ENCODE data around the gene CARMIL3. TPM values are rescaled to one million over a fixed set of nuclear protein-coding genes. Genes with fewer than 3 reads are reported as not detected.
"Not testable (repeated sequence)": the region's sequence is repeated elsewhere in the genome, so short reads cannot be mapped to it uniquely, and the experiment has no call there.

The CARMIL3 gene
- total RNA-seq, 2 donors from 2014 or later, result 0.29 to 2.1 TPM

DNA sequence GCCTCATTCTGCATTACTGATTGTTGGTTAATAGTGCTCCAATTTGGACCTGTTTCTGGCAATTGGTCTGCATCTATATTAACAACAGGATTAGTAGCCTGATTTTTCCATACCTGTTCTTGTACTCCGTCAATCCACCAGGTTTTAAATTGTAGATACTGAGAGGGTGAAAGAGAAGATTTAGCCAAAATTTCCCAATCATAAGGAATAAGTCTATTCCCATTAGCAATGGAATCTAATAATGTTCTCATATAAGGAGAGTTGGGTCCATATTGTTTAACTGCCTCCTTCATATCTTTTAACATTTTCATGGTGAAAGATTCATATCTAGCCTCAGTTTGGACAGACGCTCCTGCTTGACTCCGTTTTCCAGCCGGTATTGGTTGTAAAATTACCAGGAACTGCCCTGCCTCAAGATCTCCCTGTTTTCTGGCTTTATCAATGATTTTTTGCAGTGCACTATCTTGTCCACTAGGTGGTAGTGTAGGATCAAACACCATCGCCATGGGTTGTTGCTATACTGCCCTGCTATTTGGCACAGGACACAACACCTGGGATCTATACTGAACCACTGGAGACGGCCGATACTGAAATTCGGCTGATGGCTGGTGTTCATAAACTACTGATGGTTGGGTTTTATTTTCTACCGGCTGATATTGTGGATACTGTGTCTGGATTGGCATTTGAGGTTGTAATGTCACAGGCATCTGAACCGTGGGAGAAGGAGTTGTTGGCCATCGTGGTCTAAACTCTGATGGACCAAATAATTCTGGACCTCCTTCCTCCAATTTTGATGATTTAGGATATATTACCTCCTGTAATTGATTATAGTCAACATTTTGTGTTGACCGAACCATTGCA, 37.9 kb upstream of the CARMIL3 start:
- Histone ChIP-seq H3K9me3 (no peaks in the 10 kb centered on the region), H3K27me3 (no peaks in the 10 kb centered on the region), H3K4me1 (no peaks in the 10 kb centered on the region), H3K36me3 (no peaks in the 10 kb centered on the region), H3K9ac (ENCODE audit: low read depth in 2 of 2, low read length in 2 of 2) (no peak overlapping the region), H3K27ac (no peak overlapping the region), H3K4me3 (no peak overlapping the region)
- TF ChIP-seq, protein P1, sequence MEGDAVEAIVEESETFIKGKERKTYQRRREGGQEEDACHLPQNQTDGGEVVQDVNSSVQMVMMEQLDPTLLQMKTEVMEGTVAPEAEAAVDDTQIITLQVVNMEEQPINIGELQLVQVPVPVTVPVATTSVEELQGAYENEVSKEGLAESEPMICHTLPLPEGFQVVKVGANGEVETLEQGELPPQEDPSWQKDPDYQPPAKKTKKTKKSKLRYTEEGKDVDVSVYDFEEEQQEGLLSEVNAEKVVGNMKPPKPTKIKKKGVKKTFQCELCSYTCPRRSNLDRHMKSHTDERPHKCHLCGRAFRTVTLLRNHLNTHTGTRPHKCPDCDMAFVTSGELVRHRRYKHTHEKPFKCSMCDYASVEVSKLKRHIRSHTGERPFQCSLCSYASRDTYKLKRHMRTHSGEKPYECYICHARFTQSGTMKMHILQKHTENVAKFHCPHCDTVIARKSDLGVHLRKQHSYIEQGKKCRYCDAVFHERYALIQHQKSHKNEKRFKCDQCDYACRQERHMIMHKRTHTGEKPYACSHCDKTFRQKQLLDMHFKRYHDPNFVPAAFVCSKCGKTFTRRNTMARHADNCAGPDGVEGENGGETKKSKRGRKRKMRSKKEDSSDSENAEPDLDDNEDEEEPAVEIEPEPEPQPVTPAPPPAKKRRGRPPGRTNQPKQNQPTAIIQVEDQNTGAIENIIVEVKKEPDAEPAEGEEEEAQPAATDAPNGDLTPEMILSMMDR (IDR thresholded peaks at IDR 0.05), result peak; percentile 90
- DNase-seq, result peak; percentile 73
- intact Hi-C loops (cut with DNase I), result loop anchor here (5.0 kb wide), 1 partner anchor 93 kb away; no protein-coding TSS in a partner anchor

GRCh38 chr14:24015745-24016144, 36.1 kb upstream of the CARMIL3 start:
- DNase-seq; H3K27me3 ChIP-seq; H3K4me1 ChIP-seq; H3K9me3 ChIP-seq; intact Hi-C loops (cut with DNase I); H3K36me3 ChIP-seq; H3K9ac ChIP-seq (ENCODE audit: low read depth in 2 of 2, low read length in 2 of 2); H3K27ac ChIP-seq; H3K4me3 ChIP-seq: not testable (repeated sequence)

- DNase-seq; H3K4me1 ChIP-seq; H3K4me3 ChIP-seq; H3K9ac ChIP-seq (ENCODE audit: low read depth in 2 of 2, low read length in 2 of 2); H3K27ac ChIP-seq; H3K36me3 ChIP-seq; H3K9me3 ChIP-seq; intact Hi-C loops (cut with DNase I); H3K27me3 ChIP-seq: not testable (repeated sequence)
Observed at GRCh38 chr14:24018978-24019377, 32.8 kb upstream of the CARMIL3 start.

DNA sequence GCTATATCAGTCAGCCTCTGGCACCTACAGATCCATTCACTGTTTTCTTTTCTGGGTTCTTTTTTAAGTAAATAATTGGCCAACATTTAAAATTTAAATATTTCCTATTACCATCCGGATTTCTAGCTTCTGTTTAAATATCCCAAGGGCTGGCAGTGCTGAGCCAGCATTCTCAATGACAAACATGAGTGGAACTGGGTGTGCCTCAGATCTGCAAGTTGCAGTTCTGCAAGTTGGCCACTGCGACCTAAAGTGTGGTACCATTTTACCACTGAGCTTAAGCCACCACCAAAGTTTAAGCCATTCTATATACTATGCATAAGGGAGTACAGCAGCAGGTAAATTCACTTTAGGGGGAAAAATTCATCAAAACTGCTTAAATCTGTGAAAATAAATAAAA, 31.9 kb upstream of the CARMIL3 start:
- H3K9ac ChIP-seq (ENCODE audit: low read depth in 2 of 2, low read length in 2 of 2); intact Hi-C loops (cut with DNase I); H3K27me3 ChIP-seq; H3K9me3 ChIP-seq; DNase-seq; H3K4me3 ChIP-seq; H3K36me3 ChIP-seq; H3K27ac ChIP-seq; H3K4me1 ChIP-seq: not testable (repeated sequence)

DNA sequence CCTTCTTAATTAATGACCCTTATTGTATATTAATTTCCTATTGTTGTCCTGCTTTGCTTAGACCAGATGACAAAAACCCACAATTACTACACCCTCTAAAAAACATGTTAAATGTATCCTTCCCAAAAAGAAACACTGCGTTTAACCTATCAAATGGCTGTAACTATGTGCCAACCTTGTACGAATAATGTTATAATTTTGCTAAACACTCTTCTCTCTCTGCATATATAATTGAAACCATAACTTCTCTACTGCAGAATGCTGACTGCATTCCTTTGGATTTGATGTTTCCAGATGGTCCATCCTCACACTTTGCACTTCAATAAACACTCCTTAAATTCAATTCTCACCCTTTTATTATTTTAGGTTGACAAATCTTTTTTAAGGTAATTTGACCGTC, 31.3 kb upstream of the CARMIL3 start:
- DNase-seq; H3K4me3 ChIP-seq; intact Hi-C loops (cut with DNase I): not testable (repeated sequence)

DNA sequence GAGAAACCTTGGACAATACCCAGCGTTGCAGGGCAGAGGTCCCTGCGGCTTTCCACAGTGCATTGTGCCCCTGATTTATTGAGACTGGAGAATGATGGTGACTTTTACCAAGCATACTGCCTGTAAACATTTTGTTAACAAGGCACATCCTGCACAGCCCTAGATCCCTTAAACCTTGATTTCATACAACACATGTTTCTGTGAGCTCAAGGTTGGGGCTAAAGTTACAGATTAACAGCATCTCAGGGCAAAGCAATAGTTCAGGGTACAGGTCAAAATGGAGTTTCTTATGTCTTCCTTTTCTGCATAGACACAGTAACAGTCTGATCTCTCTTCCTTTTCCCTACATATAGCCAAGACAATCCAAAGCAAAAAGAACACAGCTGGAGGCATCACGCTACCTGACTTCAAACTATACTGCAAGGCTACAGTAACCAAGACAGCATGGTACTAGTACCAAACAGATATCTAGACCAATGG, 26.8 kb upstream of the CARMIL3 start:
- H3K9me3 ChIP-seq, result not testable (repeated sequence)

More for the DNA sequence above, 31.3 kb upstream of the CARMIL3 start:
- H3K36me3 ChIP-seq; H3K27me3 ChIP-seq; H3K9me3 ChIP-seq; H3K4me1 ChIP-seq; H3K27ac ChIP-seq; H3K9ac ChIP-seq (ENCODE audit: low read depth in 2 of 2, low read length in 2 of 2): not testable (repeated sequence)

GRCh38 chr14:24029687-24030086, 22.1 kb upstream of the CARMIL3 start:
- intact Hi-C loops (cut with DNase I); H3K36me3 ChIP-seq; H3K4me1 ChIP-seq; H3K9me3 ChIP-seq; DNase-seq; H3K9ac ChIP-seq (ENCODE audit: low read depth in 2 of 2, low read length in 2 of 2); H3K27me3 ChIP-seq; H3K4me3 ChIP-seq; H3K27ac ChIP-seq: not testable (repeated sequence)

More for the DNA sequence above, 26.8 kb upstream of the CARMIL3 start:
- H3K4me3 ChIP-seq; H3K9ac ChIP-seq (ENCODE audit: low read depth in 2 of 2, low read length in 2 of 2); H3K36me3 ChIP-seq; H3K4me1 ChIP-seq; H3K27ac ChIP-seq; intact Hi-C loops (cut with DNase I); H3K27me3 ChIP-seq; DNase-seq: not testable (repeated sequence)

- H3K9ac ChIP-seq (ENCODE audit: low read depth in 2 of 2, low read length in 2 of 2); DNase-seq; H3K27ac ChIP-seq; H3K9me3 ChIP-seq; intact Hi-C loops (cut with DNase I); H3K4me1 ChIP-seq; H3K36me3 ChIP-seq; H3K27me3 ChIP-seq; H3K4me3 ChIP-seq: not testable (repeated sequence)
Observed at GRCh38 chr14:24031331-24031730, 20.5 kb upstream of the CARMIL3 start.

DNA sequence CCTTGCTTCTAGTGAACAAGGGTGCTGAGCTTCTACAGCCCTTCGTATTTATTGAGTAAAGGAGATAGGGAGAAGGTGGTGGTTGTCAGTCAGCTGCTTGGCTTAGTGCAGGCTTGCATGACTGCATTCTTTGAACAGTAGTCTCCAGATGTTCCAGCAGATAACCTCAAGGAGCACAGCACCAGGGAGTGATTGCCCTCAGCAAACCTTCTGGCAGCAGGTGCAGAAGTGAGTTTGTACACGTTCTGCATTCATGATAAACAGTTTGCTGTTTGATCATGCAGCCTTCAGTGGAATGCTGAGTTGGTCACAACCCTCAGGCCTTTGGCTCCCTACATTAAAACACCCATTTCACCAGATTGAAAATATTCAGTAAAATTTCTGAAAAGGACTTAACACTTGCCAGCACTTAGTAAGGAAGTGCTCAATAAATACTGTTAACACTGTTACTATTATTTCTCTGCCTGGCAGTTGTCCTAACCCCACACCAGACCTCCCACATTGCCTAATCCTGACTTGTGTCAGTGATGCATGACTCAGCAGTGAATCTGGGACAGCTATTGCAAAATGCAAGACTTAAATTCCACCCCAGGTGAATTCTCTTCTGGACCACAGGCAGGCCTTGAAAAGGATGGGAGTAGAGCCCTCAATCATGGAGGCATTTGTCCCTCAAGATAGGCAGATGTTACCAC, 18.9 kb upstream of the CARMIL3 start:
- intact Hi-C loops (cut with DNase I), result no loop called here
- no peak for DNase-seq
- Histone ChIP-seq H3K9me3 (no peaks in the 10 kb centered on the region), H3K27me3 (no peaks in the 10 kb centered on the region), H3K27ac (no peak overlapping the region), H3K36me3 (no peaks in the 10 kb centered on the region), H3K4me3 (no peak overlapping the region), H3K9ac (ENCODE audit: low read depth in 2 of 2, low read length in 2 of 2) (no peak overlapping the region), H3K4me1 (no peaks in the 10 kb centered on the region)
- TF ChIP-seq, protein P1 (IDR thresholded peaks at IDR 0.05), result no peak

GRCh38 chr14:24035769-24036168, 16.0 kb upstream of the CARMIL3 start:
- H3K9me3 ChIP-seq; H3K27me3 ChIP-seq; H3K4me1 ChIP-seq; H3K36me3 ChIP-seq; intact Hi-C loops (cut with DNase I); DNase-seq; H3K9ac ChIP-seq (ENCODE audit: low read depth in 2 of 2, low read length in 2 of 2): not testable (repeated sequence)
- Histone ChIP-seq H3K4me3 (peak overlapping the region; percentile 61), H3K27ac (peak overlapping the region; percentile 96)
